ENCODE results near the gene CBY3.

GRCh38 chr5:179679014-179679674 lies 1.7 kb downstream of the CBY3 start:
- peak in 1 of 3 donors; percentile 21 for TF ChIP-seq POLR2AphosphoS5 (IDR thresholded peaks at IDR 0.05)
- TF ChIP-seq, protein P1, sequence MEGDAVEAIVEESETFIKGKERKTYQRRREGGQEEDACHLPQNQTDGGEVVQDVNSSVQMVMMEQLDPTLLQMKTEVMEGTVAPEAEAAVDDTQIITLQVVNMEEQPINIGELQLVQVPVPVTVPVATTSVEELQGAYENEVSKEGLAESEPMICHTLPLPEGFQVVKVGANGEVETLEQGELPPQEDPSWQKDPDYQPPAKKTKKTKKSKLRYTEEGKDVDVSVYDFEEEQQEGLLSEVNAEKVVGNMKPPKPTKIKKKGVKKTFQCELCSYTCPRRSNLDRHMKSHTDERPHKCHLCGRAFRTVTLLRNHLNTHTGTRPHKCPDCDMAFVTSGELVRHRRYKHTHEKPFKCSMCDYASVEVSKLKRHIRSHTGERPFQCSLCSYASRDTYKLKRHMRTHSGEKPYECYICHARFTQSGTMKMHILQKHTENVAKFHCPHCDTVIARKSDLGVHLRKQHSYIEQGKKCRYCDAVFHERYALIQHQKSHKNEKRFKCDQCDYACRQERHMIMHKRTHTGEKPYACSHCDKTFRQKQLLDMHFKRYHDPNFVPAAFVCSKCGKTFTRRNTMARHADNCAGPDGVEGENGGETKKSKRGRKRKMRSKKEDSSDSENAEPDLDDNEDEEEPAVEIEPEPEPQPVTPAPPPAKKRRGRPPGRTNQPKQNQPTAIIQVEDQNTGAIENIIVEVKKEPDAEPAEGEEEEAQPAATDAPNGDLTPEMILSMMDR (IDR thresholded peaks at IDR 0.05), result peak in 2 of 5 experiments; percentile 17 to 37
- no peak for TF ChIP-seq POLR2A (IDR thresholded peaks at IDR 0.05)
- no peak for TF ChIP-seq EP300 (IDR thresholded peaks at IDR 0.05; ENCODE audit: low read depth)

Data from transverse colon (tissue), 4 donors.